SK-N-SH treated with all-trans-retinoic acid at 6 μM for 48 hours (cell line): ENCODE measurements around the gene HLCS.

Experiments
- ARNTL ChIP-seq: fragments of 450-650 bp; formaldehyde crosslinking; IDR thresholded peaks from 2 replicates; pipeline ENCODE4 v1.5.0; 2020; ENCODE audit warnings: low read depth, mild to moderate bottlenecking, moderate library complexity, borderline replicate concordance
- ESRRG ChIP-seq: fragments of 250-450 bp; sonication (Bioruptor Pico); IDR thresholded peaks from 2 replicates; pipeline ENCODE4 v1.6.1; 2021; ENCODE audit warnings: mild to moderate bottlenecking
- ISL1 ChIP-seq: fragments of 250-450 bp; sonication (Bioruptor Pico); IDR thresholded peaks from 2 replicates; pipeline ENCODE4 v2.1.2; 2022; ENCODE audit warnings: mild to moderate bottlenecking, moderate library complexity
- RARB ChIP-seq: fragments of 250-450 bp; sonication (Bioruptor Pico); IDR thresholded peaks from 2 replicates; pipeline ENCODE4 v1.8.0; 2021; ENCODE audit warnings: mild to moderate bottlenecking, moderate library complexity
- TF ChIP-seq, protein P1 (sequence below): fragments of 250-450 bp; sonication (Bioruptor Pico); IDR thresholded peaks from 2 replicates; pipeline ENCODE4 v1.8.0; 2021; ENCODE audit warnings: low read depth, mild to moderate bottlenecking, moderate library complexity, borderline replicate concordance
- TF ChIP-seq, protein P2 (sequence below): fragments of 250-450 bp; sonication (Bioruptor Pico); IDR thresholded peaks from 2 replicates; pipeline ENCODE4 v1.5.1; 2020; ENCODE audit warnings: low read depth, mild to moderate bottlenecking, moderate library complexity

DNA sequence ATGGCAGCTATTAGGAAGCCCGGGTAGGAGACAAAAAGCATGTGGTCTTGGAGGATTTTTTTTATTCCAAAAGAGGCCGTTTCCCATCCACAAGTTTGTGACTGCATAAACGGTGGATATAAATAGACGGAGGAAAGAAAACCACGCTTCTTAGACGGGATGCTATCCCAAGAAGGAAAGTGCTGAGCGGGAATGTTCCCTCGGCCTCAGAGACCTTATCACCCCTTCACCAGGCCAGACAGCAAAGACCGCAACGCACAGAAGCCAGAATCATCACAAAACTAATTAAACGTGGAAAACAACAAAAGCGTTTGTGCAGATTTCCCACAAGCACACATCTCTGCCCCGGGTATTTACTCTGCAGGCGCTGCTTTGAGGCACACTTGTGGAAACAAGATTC is 43.2 kb downstream of the HLCS start:
- TF ChIP-seq ARNTL (CRISPR knock-in tag), result no peak
- TF ChIP-seq, protein P1, sequence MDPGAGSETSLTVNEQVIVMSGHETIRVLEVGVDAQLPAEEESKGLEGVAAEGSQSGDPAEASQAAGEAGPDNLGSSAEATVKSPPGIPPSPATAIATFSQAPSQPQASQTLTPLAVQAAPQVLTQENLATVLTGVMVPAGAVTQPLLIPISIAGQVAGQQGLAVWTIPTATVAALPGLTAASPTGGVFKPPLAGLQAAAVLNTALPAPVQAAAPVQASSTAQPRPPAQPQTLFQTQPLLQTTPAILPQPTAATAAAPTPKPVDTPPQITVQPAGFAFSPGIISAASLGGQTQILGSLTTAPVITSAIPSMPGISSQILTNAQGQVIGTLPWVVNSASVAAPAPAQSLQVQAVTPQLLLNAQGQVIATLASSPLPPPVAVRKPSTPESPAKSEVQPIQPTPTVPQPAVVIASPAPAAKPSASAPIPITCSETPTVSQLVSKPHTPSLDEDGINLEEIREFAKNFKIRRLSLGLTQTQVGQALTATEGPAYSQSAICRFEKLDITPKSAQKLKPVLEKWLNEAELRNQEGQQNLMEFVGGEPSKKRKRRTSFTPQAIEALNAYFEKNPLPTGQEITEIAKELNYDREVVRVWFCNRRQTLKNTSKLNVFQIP (CRISPR knock-in tag), result no peak
- no peak for TF ChIP-seq RARB (CRISPR knock-in tag)
- TF ChIP-seq, protein P2, sequence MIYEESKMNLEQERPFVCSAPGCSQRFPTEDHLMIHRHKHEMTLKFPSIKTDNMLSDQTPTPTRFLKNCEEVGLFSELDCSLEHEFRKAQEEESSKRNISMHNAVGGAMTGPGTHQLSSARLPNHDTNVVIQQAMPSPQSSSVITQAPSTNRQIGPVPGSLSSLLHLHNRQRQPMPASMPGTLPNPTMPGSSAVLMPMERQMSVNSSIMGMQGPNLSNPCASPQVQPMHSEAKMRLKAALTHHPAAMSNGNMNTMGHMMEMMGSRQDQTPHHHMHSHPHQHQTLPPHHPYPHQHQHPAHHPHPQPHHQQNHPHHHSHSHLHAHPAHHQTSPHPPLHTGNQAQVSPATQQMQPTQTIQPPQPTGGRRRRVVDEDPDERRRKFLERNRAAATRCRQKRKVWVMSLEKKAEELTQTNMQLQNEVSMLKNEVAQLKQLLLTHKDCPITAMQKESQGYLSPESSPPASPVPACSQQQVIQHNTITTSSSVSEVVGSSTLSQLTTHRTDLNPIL (CRISPR knock-in tag), result no peak
- no peak for TF ChIP-seq ISL1 (CRISPR knock-in tag)
- no peak for TF ChIP-seq ESRRG (CRISPR knock-in tag)
